Glomerular visceral epithelial cell (primary cell): ENCODE measurements around the gene ST7.
A peak's percentile ranks its signal among the peaks of the same experiment; 100 is the strongest.
"Not testable (repeated sequence)": the region's sequence is repeated elsewhere in the genome, so short reads cannot be mapped to it uniquely, and the experiment has no call there.

ENCODE experiments used
- DNase-seq: peaks from one replicate; pipeline ENCODE4 v3.0.0-alpha.2; 2016; ENCODE audit errors: extremely low spot score

The ST7 gene

GRCh38 chr7:116953372-116953905 is at the start of gene ST7:
TSS of gene ST7 (plus strand) at chr7:116953501. CDS start at chr7:116953541, 40 bp downstream.
- peak; percentile 70 for DNase-seq

DNA sequence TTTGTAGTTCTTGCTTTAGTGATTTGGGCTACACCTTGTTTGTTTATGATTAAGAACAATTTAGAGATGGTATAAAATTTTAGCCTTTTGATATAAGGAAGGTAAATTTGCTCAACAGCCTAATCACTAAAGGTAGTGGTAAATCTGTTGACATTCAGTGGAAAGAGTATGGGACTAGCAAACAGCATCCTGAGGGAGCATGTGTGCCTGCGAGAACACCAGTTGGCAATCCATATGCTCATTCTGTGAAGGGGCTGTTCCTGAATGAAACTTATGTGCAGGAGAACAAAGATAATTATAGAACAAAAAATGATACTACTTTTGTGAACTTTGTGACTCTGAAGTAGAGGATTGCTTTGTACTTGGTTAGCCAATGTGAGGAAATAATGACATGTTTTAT is 46.9 kb upstream of the ST7 start:
- no peak for DNase-seq

DNA sequence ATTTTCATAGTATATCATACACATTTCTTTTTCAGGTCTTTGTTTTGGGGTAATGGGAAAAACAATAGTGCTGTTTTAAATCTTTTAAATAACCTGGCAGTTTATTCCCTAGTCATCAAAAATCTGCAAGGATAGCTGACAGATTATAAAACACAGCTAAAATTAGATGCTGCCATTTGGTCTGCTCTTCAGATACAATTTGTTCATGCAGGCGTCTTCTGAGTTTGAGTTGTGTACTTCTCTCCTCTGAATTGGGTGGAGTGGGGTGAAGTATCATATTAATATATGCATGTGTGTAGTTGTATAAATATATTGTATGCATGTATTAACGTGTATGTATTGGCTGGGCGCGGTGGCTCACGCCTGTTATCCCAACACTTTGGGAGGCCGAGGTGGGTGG is 42.9 kb upstream of the ST7 start:
- DNase-seq, result no peak

DNA sequence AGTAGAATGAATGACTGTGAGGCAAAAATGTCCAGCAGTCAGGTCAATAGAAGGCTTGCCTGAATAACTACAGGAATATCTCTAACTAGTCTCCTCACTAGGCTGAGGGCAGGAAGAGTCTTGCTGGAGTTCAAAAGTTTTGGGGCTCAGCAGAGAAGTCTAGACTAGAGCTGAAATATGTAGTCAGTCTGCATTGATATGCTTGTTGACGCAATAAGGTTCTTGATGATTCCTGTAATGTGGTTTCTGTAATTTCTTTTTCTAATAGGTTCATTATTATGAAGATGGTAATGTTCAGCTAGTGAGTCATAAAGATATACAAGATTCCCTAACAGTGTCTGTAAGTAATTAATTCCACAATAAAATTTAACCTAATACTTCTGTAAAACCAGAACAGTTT is 41.5 kb upstream of the ST7 start:
- DNase-seq, result no peak

DNA sequence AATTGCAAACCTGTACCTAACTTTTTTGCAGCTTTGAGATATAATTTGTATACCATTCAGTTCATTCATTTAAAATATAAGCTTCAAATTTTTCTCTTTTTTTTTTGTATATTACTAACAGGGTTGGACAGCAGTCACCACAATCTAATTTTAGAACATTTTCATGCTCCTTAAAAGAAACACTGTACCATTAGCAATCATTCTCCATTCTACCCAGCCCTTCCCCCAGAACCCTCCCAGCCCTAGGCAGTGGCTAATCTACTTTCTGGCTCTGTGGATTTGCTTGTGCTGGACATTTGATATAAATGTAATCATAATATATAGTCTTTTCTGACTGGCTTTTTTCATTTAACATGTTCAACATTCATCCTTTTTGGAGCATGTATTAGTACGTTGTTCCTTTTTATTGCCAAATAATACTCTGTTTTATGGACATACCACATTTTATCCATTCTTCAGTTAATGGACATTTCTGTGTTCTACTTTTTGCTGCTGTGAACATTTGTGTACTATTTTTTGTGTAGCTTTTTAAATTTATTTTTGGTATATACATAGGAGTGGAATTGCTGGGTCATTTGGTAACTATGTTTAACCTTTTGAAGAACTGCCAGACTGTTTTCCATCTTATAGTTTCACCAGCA is 40.9 kb upstream of the ST7 start:
- DNase-seq, result no peak

DNA sequence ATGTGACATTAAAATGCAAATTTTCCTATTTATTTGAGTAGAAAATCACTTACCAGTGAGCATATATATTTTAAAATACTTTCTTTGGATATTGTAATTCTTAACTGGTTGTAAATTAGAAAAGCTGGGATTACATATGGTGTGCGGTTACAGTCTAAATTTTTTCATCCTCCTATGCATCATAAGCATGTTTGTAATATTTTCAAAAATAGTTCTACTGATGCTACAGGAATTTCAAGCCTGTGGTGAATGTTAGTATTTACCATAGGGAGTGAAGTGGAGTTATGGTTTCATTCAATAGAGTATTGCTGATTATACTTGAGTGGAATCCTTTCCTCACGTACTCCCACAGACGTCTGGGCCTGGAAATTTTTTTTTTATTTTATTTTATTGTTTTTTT is 34.6 kb upstream of the ST7 start:
- DNase-seq, result no peak

- DNase-seq, result no peak
Observed at GRCh38 chr7:116920359-116920758, 32.9 kb upstream of the ST7 start.

DNA sequence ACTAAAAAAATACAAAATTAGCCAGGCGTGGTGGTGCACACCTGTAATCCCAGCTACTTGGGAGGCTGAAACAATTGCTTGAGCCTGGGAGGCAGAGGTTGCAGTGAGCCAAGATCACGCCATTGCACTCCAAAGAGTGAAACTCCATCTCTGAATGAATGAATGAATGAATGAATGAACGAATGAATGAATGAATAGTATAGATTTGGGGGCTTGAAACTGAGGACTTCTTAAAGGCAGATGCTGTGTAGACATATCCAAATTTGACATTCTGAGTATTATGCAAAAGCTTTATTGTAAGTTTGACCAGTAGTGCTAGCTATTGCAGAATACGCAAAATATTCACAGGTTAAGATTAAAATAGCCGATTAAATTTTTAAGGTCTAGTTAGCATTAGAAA is 30.8 kb upstream of the ST7 start:
- no peak for DNase-seq

GRCh38 chr7:116924741-116925140 is 28.6 kb upstream of the ST7 start:
- peak; percentile 3 for DNase-seq

DNA sequence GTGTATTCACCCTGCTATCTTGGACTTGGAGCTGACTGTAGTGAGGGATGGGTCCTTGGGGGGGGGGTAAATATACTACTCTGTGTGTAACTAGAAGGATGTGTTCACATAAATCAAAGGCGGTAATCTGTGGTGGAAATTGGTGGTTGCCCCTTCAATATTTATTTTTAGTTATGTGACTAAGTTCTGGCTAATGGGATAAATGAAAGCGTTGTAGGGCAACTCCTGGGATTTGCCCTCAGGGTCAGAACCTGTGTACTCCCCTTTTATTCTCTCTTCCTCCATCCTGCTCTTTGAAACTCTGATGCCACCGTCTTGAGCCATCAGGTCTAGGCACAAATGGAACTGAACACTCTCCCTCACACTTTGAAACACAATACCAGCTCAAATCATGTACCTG is 24.3 kb upstream of the ST7 start:
- no peak for DNase-seq

DNA sequence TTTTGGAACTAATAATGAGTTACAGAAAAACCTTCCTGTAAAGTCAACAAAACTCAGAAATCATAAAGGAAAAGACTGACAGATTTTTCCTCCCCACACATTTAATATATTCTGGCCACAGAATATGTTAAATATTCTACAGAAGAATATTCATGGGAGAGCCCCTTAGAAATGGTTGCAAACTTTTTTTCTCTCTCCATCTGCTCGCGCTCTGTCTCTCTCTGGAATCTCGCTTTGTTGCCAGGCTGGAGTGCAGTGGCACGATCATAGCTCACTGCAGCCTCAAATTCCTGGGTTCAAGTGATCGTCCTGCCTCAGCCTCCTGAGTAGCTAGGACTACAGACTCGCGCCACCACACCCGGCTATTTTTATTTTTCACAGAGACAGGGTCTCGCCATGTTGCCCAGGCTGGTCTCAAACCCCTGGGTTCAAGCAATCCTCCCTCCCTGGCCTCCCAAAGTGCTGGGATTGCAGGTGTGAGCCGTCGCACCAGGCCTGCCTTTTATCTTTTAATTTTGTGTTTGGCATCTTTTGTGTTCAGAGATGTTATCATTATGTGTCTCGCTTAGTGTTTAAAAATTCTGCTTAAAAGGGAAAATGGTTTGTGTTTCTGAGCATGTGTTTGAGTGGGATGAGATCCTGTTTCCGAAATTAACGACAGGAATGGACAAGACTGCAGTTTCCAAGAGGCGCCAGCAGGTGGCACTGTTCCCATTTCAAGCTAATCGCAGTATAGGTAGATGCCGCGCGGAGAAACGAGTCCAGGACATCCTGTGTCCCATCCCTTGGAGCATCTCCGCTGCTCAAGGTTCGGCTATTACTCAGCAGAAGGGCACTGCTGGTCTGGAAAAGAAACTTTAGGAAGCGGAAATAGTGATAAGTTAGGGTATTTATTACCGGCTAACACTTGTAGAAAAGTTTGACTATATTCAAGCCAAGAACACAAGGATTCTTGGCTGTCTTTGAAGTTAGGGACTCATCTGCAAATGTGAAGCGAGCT is 23.1 kb upstream of the ST7 start:
- peak; percentile 78 for DNase-seq

DNA sequence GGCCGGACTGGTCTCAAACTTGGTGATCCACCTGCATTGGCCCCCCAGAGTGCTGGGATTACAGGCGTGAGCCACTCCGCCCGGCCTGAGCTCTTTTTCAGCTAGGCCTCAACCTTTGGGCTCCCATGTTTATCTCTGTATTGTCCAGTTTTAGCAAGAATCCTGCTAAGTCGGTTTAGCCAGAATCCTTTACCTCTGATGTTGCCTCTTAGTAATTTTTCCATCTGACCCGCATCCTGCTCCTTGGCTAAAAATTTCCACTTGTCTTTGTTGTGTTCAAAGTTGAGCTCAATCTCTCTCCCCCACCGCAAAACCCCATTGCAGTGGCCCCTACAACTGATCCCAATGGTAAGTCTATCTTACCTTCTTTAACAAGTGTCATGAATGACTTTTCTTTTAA is 20.7 kb upstream of the ST7 start:
- DNase-seq, result no peak

- DNase-seq, result no peak
Observed at GRCh38 chr7:116933465-116933864, 19.8 kb upstream of the ST7 start.

GRCh38 chr7:116934580-116934979 is 18.7 kb upstream of the ST7 start:
- no peak for DNase-seq

DNA sequence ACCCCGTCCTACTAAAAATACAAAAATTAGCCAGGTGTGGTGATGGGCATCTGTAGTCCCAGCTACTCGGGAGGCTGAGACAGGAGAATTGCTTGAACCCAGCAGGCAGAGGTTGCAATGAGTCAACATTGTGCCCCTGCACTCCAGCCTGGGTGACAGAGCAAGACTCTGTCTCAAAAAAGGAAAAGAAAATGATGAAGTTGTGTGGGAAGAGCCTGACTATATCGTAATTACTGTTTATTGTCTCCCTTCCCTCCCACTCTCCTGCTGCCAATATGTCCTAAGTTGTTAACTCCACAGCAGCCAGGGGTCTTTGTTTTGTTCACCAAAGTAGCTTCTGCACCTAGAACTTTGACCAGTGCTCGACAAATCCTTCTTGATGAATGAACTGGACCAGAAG is 16.5 kb upstream of the ST7 start:
- not testable (repeated sequence) for DNase-seq

- no peak for DNase-seq
Observed at GRCh38 chr7:116938678-116939077, 14.6 kb upstream of the ST7 start.

- DNase-seq, result no peak
Observed at GRCh38 chr7:116940689-116941370, 12.5 kb upstream of the ST7 start.

- no peak for DNase-seq
Observed at GRCh38 chr7:116942504-116942903, 10.8 kb upstream of the ST7 start.

DNA sequence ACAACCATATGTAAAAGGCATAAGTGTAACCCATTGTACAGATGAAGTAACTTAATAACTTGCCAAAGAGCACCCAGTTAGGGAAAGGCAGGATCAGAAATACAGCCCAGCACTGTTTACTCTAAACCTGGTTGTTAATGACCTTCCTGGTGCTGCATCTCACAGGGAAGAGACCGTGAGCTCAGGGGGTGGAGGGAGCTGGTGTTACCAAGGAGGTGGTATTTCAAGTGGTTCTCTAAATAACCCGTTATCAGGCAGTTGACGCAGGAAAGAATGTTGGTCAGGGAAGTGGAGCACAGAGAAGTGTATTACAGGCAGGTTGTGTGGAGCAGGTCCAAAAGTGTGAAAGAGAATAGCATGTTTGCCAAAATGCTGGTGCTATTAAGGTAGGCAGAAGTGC is 4.4 kb upstream of the ST7 start:
- DNase-seq, result no peak

DNA sequence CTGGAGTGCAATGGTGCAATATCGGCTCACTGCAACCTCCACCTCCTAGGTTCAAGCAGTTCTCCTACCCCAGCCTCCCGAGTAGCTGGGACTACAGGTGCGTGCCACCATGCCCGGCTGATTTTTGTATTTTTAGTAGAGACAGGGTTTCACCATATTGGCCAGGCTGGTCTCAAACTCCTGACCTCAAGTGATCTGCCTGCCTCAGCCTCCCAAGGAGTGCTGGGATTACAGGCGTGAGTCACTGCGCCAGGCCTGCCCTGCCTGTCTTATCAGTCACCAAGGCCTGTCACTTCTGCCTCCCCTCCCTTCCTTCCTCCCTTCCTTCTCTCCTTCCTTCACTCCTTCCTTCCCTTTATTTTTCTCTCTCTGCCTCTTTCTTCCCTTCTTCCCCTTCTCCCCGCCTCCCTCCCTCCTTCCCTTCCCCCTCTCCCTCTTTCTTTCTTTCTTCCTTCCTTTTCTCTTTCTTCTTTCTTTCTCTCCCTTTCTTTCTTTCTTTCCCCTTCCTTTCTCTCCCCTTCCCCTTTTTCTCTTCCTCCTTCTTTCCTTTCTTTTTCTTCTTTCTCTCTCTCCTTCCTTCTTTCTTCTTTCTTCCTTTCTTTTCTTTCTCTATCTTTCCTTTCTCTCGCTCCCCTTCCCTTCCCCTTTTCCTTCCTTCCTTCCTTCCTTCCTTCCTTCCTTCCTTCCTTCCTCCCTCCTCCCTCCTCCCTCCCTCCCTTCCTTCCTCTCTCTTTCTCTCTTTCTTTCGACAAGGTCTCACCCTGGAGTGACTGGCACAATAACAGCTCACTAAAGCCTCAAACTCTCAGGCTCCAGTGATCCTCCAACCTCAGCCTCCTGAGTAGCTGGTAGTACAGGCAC is 3.1 kb upstream of the ST7 start:
- DNase-seq, result no peak

GRCh38 chr7:116950889-116951351 is 2.4 kb upstream of the ST7 start:
- DNase-seq, result no peak
